Keratinocyte (primary cell): ENCODE measurements around the gene TENM4.

Experiments
- EZH2 ChIP-seq: IDR thresholded peaks from one replicate; pipeline ENCODE4 v1.6.1; 2012; ENCODE audit warnings: inconsistent platforms, mild to moderate bottlenecking, low read length, moderate library complexity
- TF ChIP-seq, protein P1 (sequence below), 3 experiments: IDR thresholded peaks in 1 of 3; conservative IDR thresholded peaks in 1 of 3; optimal IDR thresholded peaks in 1 of 3; 2 replicates in 2 of 3; 3 replicates in 1 of 3; pipeline versions ENCODE3 to v1.5.1; 2011; ENCODE audit warnings: low read length in 3 of 3, mild to moderate bottlenecking in 3 of 3, moderate library complexity in 2 of 3, control low read depth in 1 of 3, inconsistent platforms in 1 of 3; ENCODE audit not compliant: insufficient read depth in 2 of 3; ENCODE audit errors: extremely low read depth in 1 of 3

DNA sequence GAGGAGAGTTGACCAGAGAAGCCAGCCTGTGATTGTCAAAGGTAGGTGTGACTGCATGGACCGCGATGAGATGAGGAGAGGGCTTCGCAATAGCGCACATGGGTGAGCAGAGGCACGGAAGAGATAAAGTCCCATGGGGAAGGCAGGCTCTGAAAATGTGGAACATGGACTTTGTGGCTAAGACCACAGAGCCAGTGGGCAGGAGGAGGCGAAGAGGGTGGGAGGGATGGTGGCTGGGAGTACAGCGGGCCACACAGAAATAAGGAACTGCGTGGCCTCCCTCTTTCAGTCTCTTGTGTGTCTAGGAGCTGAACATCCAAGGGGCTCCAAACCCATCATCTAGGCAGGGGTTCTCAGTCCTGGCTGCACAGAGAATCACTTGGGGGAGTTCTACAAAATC is 98.6 kb downstream of the TENM4 start:
- TF ChIP-seq, protein P1, sequence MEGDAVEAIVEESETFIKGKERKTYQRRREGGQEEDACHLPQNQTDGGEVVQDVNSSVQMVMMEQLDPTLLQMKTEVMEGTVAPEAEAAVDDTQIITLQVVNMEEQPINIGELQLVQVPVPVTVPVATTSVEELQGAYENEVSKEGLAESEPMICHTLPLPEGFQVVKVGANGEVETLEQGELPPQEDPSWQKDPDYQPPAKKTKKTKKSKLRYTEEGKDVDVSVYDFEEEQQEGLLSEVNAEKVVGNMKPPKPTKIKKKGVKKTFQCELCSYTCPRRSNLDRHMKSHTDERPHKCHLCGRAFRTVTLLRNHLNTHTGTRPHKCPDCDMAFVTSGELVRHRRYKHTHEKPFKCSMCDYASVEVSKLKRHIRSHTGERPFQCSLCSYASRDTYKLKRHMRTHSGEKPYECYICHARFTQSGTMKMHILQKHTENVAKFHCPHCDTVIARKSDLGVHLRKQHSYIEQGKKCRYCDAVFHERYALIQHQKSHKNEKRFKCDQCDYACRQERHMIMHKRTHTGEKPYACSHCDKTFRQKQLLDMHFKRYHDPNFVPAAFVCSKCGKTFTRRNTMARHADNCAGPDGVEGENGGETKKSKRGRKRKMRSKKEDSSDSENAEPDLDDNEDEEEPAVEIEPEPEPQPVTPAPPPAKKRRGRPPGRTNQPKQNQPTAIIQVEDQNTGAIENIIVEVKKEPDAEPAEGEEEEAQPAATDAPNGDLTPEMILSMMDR (optimal IDR thresholded peaks at IDR 0.05 in 1 of 3, IDR thresholded peaks at IDR 0.05 in 1 of 3, conservative IDR thresholded peaks at IDR 0.05 in 1 of 3; ENCODE audit: extremely low read depth in 1 of 3, insufficient read depth in 2 of 3, low read length in 3 of 3): no peak
- no peak for TF ChIP-seq EZH2
